ENCODE measurements around the gene ZNF254. TPM values are rescaled to one million over a fixed set of nuclear protein-coding genes. Genes with fewer than 3 reads are reported as not detected.

The ZNF254 gene
- total and polyA plus RNA-seq, 2 of the 4 experiments (the other 2 are of a cell fraction) = 4.4 to 8.8 TPM

DNA sequence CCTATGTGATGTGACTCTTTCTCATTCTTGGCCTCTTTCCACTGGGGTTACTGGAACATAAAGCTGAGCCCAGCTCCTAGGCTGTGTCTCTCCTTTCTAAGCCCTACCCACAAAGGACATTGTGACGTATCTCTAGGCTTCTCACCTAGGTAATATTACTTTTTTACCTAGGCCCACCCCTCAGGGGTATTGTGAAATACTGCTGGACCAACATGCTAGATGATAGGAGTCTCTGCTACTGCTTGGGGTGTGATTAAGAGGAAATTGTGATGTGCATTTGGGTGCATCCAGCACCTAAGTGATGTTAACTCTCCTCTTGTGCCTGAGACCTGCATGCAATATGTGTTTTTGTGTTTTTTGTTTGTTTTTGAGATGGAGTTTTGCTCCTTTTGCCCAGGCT lies 22.8 kb upstream of the ZNF254 start:
- no peak overlapping the region for H3K27ac ChIP-seq (ENCODE audit: insufficient read depth, low read length)
- POLR2A ChIA-PET (ENCODE audit: unreplicated experiment) = no interaction called here
- no TSS peak for BruUV-seq (replicated peaks)
- no peak overlapping the region for H3K56ac ChIP-seq (ENCODE audit: extremely low read depth, insufficient read depth, low read length)
- intact Hi-C loops (cut with micrococcal nuclease) = no loop called here
- H3K4me3 ChIP-seq (ENCODE audit: insufficient read depth, low read depth, low read length) = no peak overlapping the region
- ATAC-seq (ENCODE audit: low read depth) (no peak), DNase-seq (no peak)
- H3K79me1 ChIP-seq (ENCODE audit: low read depth in 1 of 2, low read length in 2 of 2) = peaks cover 15 to 23% of the 10 kb centered on the region in 2 experiments; a peak in 3 of 4 replicates
- H4K8ac ChIP-seq (ENCODE audit: low read depth in 2 of 2, low read length in 2 of 2) = no peak overlapping the region
- no peak overlapping the region for H3K9ac ChIP-seq (ENCODE audit: low read depth, low read length)
- no peak overlapping the region for H2BK120ac ChIP-seq (ENCODE audit: low read depth, low read length)
- H2BK15ac ChIP-seq (ENCODE audit: low read depth, low read length) = no peak overlapping the region
- no peaks in the 10 kb centered on the region; the same call in 1 of the 2 replicates for H4K20me1 ChIP-seq (ENCODE audit: insufficient read depth, low read length)
- H4K91ac ChIP-seq (ENCODE audit: insufficient read depth, low read depth, low read length) = no peak overlapping the region
- no peak overlapping the region for H2AK9ac ChIP-seq (replicated peaks; ENCODE audit: low read depth, low read length, poor library complexity)
- no peak overlapping the region for H3K23ac ChIP-seq (ENCODE audit: low read depth, low read length)
- in situ Hi-C loops (cut with MboI; ENCODE audit: low sequenced_read_pairs) = no loop called here
- no peak overlapping the region for H3K18ac ChIP-seq (ENCODE audit: low read depth, low read length)
- H3K14ac ChIP-seq (replicated peaks; ENCODE audit: low read depth, low read length) = no peak overlapping the region
- peak; percentile 66 for TF ChIP-seq CEBPB (IDR thresholded peaks at IDR 0.05; ENCODE audit: low read depth, low read length)
- no peak for TF ChIP-seq MXI1 (IDR thresholded peaks at IDR 0.05; ENCODE audit: borderline replicate concordance, low read depth, low read length)
- H2AK5ac ChIP-seq (ENCODE audit: low read depth, low read length) = no peak overlapping the region
- no peak overlapping the region for H2AFZ ChIP-seq (replicated peaks; ENCODE audit: low read length, poor library complexity)
- WGBS, 2 experiments (ENCODE audit: extremely low coverage in 2 of 2, insufficient read length in 1 of 2) = no CpG with 5 or more reads among the region's 1 CpG
- H3K4ac ChIP-seq (ENCODE audit: low read depth, low read length) = no peak overlapping the region
- no peak overlapping the region for H4K5ac ChIP-seq (ENCODE audit: low read depth, low read length)
- no peaks in the 10 kb centered on the region for H3K27me3 ChIP-seq (ENCODE audit: control insufficient read depth, insufficient read depth, low read length)
- H2BK20ac ChIP-seq (ENCODE audit: low read depth, low read length) = no peak overlapping the region
- H3K4me2 ChIP-seq (ENCODE audit: low read depth, low read length) = no peak overlapping the region
- H2BK5ac ChIP-seq (ENCODE audit: low read depth, low read length, poor library complexity, severe bottlenecking) = no peak overlapping the region
- no peaks in the 10 kb centered on the region for H3K4me1 ChIP-seq (ENCODE audit: control insufficient read depth, insufficient read depth, low read length)
- dilution Hi-C loops (cut with HindIII; ENCODE audit: low sequenced_read_pairs, unreplicated experiment) = no loop called here
- H3K36me3 ChIP-seq (ENCODE audit: control insufficient read depth, insufficient read depth, low read length) = peaks cover 37% of the 10 kb centered on the region
- H3K9me1 ChIP-seq (ENCODE audit: insufficient read depth, low read length) = peaks cover 9% of the 10 kb centered on the region; the same call in 1 of the 2 replicates
- CTCF ChIA-PET = no interaction called here
- H3K9me3 ChIP-seq (ENCODE audit: control insufficient read depth, insufficient read depth, low read length) = no peaks in the 10 kb centered on the region

All from IMR-90 (cell line).